OCI-LY1 (cell line): ENCODE results near the gene TNFAIP6.

Experiments
- H2AFZ ChIP-seq: fragments of 200-600 bp; sonication (generic), shearing (Covaris generic); 2 replicates; pipeline ENCODE4 v1.6.0; 2014; ENCODE audit warnings: antibody characterized with exemption, mild to moderate bottlenecking, low read length
- H3F3A ChIP-seq: fragments of 200-600 bp; sonication (generic), shearing (Covaris generic); 2 replicates; pipeline ENCODE4 v1.6.0; 2014; ENCODE audit warnings: mild to moderate bottlenecking, antibody characterized with exemption, low read length, moderate library complexity; ENCODE audit not compliant: insufficient read depth
- H3K27ac ChIP-seq: fragments of 200-600 bp; sonication (generic); 2 replicates; pipeline ENCODE4 v1.5.1; 2014; ENCODE audit warnings: low read length, mixed run types, mild to moderate bottlenecking, low read depth; ENCODE audit not compliant: poor library complexity, severe bottlenecking
- H3K27me3 ChIP-seq: fragments of 200-600 bp; sonication (generic); 2 replicates; pipeline ENCODE4 v1.6.0; 2014; ENCODE audit warnings: antibody characterized with exemption, mild to moderate bottlenecking, low read length, moderate library complexity; ENCODE audit not compliant: insufficient read depth
- H3K36me3 ChIP-seq: fragments of 200-600 bp; sonication (generic); 2 replicates; pipeline ENCODE4 v1.6.1; 2014; ENCODE audit warnings: mild to moderate bottlenecking, antibody characterized with exemption, low read length, moderate library complexity, mixed read lengths; ENCODE audit not compliant: insufficient read depth
- H3K4me1 ChIP-seq: fragments of 200-600 bp; sonication (generic); 2 replicates; pipeline ENCODE4 v1.5.1; 2014; ENCODE audit warnings: mild to moderate bottlenecking, low read length, moderate library complexity; ENCODE audit not compliant: insufficient read depth, severe bottlenecking
- H3K4me2 ChIP-seq: fragments of 200-600 bp; sonication (generic), shearing (Covaris generic); 2 replicates; pipeline ENCODE4 v1.6.1; 2014; ENCODE audit warnings: low read length
- H3K4me3 ChIP-seq: fragments of 200-600 bp; sonication (generic); 2 replicates; pipeline ENCODE4 v1.5.1; 2014; ENCODE audit warnings: low read length, low read depth, mild to moderate bottlenecking, mixed read lengths; ENCODE audit not compliant: poor library complexity, severe bottlenecking
- H3K79me2 ChIP-seq: fragments of 200-600 bp; shearing (Covaris generic); 2 replicates; pipeline ENCODE4 v1.6.1; 2016; ENCODE audit warnings: mixed run types, low read length, mixed read lengths; ENCODE audit not compliant: insufficient read depth
- H3K9ac ChIP-seq: fragments of 200-600 bp; sonication (generic), shearing (Covaris generic); 2 replicates; pipeline ENCODE4 v1.6.1; 2014; ENCODE audit warnings: mild to moderate bottlenecking, low read length, mixed read lengths
- H3K9me2 ChIP-seq: fragments of 200-600 bp; sonication (generic), shearing (Covaris generic); 2 replicates; pipeline ENCODE4 v1.6.1; 2014; ENCODE audit warnings: low read depth, mild to moderate bottlenecking, low read length, mixed read lengths
- H3K9me3 ChIP-seq: fragments of 200-600 bp; shearing (Covaris generic); 2 replicates; pipeline ENCODE4 v1.6.1; 2014; ENCODE audit warnings: low read length, mixed read lengths
- H4K20me1 ChIP-seq: fragments of 200-600 bp; sonication (generic), shearing (Covaris generic); 2 replicates; pipeline ENCODE4 v1.6.0; 2016; ENCODE audit warnings: mild to moderate bottlenecking, low read length; ENCODE audit not compliant: insufficient read depth
- EZH2 ChIP-seq: fragments of 200-600 bp; sonication (generic), shearing (Covaris generic); IDR thresholded peaks from 2 replicates; pipeline ENCODE4 v1.8.0; 2017; ENCODE audit warnings: borderline replicate concordance, mixed run types, mild to moderate bottlenecking, antibody characterized with exemption, low read length, moderate library complexity, mixed read lengths
- TF ChIP-seq, protein P1 (sequence below): fragments of 200-600 bp; sonication (generic), shearing (Covaris generic); IDR thresholded peaks from 2 replicates; pipeline ENCODE4 v1.5.1; 2017; ENCODE audit warnings: mild to moderate bottlenecking, antibody characterized with exemption, low read length, moderate library complexity, mixed read lengths

TNFAIP6 gene

DNA sequence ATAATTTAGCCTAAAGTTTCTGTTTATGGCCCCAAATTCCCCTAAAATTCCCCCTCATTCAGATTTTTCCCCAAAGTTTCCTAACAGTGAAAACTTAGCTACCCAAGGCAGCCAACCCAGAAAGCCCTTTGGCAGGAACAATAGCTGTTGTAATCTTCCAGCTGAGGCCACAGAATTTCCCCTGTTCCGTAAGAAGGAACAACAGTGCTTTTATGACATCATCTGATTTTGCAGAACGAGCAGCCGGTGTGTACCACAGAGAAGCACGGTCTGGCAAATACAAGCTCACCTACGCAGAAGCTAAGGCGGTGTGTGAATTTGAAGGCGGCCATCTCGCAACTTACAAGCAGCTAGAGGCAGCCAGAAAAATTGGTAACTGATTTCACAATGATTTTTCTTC lies 6.3 kb downstream of the TNFAIP6 start:
- Histone ChIP-seq H3K9ac (no peak overlapping the region), H3K27me3 (no peaks in the 10 kb centered on the region), H3K79me2 (no peaks in the 10 kb centered on the region), H3K4me2 (0 out of 2 replicates have a peak overlapping the region, but pooled peaks have one; percentile 7), H3K4me3 (no peak overlapping the region), H3K36me3 (no peaks in the 10 kb centered on the region), H3F3A (no peaks in the 10 kb centered on the region), H3K9me3 (no peaks in the 10 kb centered on the region), H3K9me2 (no peaks in the 10 kb centered on the region), H4K20me1 (no peaks in the 10 kb centered on the region), H2AFZ (no peak overlapping the region), H3K27ac (no peak overlapping the region), H3K4me1 (no peaks in the 10 kb centered on the region)
- TF ChIP-seq, protein P1, sequence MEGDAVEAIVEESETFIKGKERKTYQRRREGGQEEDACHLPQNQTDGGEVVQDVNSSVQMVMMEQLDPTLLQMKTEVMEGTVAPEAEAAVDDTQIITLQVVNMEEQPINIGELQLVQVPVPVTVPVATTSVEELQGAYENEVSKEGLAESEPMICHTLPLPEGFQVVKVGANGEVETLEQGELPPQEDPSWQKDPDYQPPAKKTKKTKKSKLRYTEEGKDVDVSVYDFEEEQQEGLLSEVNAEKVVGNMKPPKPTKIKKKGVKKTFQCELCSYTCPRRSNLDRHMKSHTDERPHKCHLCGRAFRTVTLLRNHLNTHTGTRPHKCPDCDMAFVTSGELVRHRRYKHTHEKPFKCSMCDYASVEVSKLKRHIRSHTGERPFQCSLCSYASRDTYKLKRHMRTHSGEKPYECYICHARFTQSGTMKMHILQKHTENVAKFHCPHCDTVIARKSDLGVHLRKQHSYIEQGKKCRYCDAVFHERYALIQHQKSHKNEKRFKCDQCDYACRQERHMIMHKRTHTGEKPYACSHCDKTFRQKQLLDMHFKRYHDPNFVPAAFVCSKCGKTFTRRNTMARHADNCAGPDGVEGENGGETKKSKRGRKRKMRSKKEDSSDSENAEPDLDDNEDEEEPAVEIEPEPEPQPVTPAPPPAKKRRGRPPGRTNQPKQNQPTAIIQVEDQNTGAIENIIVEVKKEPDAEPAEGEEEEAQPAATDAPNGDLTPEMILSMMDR = no peak
- no peak for TF ChIP-seq EZH2

DNA sequence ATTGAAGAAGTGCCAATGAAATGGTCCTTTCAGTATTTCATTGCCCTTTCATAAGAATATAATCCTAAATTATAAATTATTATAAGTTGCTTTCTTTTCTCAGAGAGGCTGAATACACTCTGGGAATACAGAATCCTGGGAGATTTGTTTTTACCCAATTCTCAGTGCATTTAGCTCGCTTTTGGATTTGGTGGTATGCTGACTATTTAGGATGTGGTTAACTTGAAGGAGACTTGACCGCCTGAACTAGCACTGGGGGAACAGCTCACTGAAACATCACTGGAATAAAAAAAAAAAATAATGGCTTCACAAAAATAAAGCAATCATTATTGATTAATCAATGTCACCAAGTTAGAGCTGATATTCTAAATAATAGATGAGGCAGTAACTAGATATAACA lies 10.2 kb downstream of the TNFAIP6 start:
- H3K9me3 ChIP-seq = no peaks in the 10 kb centered on the region
- no peaks in the 10 kb centered on the region for H4K20me1 ChIP-seq
- no peak overlapping the region for H3K9ac ChIP-seq
- H3K79me2 ChIP-seq = no peaks in the 10 kb centered on the region
- no peak overlapping the region for H3K4me3 ChIP-seq
- no peak overlapping the region for H3K4me2 ChIP-seq
- H3K9me2 ChIP-seq = no peaks in the 10 kb centered on the region
- H3K4me1 ChIP-seq = no peaks in the 10 kb centered on the region
- H3K36me3 ChIP-seq = no peaks in the 10 kb centered on the region
- no peak for TF ChIP-seq EZH2
- TF ChIP-seq, protein P1 = no peak
- no peak overlapping the region for H2AFZ ChIP-seq
- H3F3A ChIP-seq = no peaks in the 10 kb centered on the region
- no peak overlapping the region for H3K27ac ChIP-seq
- H3K27me3 ChIP-seq = no peaks in the 10 kb centered on the region

DNA sequence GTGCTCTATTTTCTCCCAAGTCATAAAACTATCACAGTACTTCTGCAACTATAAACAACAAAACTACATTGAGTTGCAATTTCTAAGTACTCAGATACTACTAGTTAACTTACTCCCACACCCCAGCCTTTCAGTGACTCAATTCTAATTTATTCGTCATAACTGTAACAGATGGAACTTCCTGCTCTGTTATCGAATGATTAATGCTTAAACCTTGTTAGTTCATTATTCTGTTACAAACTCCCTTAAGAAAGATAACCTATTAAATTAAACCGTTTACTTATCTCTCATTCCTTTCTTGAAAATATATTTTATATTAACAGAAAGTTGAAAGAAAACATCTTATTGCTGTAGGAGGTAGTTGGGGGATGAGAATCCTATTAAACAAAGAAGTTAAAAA lies 17.0 kb downstream of the TNFAIP6 start:
- Histone ChIP-seq H3K9me3 (no peaks in the 10 kb centered on the region), H3K79me2 (no peaks in the 10 kb centered on the region), H3F3A (no peaks in the 10 kb centered on the region), H4K20me1 (no peaks in the 10 kb centered on the region), H3K9me2 (no peaks in the 10 kb centered on the region), H3K27me3 (no peaks in the 10 kb centered on the region), H2AFZ (no peak overlapping the region), H3K4me1 (no peaks in the 10 kb centered on the region), H3K27ac (no peak overlapping the region), H3K4me2 (no peak overlapping the region), H3K36me3 (no peaks in the 10 kb centered on the region), H3K4me3 (no peak overlapping the region), H3K9ac (no peak overlapping the region)
- TF ChIP-seq, protein P1 = no peak
- TF ChIP-seq EZH2 = no peak
